Stimulated activated CD8-positive, alpha-beta memory T cell treated with anti-CD3 and anti-CD28 coated beads, Interleukin-15, amount 100 ng/mL, for 4 hours (primary cell): ENCODE results near the gene SAMD7.
A peak's percentile ranks its signal among the peaks of the same experiment; 100 is the strongest.

ENCODE experiments used
- DNase-seq, 2 donors: peaks; one replicate each; pipeline ENCODE4 v3.0.0-alpha.2; 2020; ENCODE audit warnings: low read depth in 2 of 2

The SAMD7 gene

DNA sequence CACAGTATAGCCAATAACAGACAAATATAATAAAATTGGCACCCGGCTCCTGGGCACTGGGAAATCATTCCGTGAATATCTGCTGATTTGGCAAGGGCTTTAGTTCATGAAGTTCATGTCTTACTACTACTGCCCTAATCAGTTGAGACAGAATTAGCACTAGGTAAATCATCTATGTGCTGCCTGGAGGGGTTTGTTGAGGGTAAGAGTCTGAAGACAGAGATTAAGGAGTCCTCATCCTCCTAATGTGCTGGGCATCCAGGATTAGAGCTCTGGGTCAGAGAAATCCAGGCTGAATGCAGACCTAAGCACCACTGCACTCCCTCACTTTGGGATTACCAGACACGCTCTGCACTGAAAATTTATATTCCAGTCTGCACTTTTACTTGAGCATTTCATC is 2.0 kb downstream of the SAMD7 start:
- DNase-seq: no peak

DNA sequence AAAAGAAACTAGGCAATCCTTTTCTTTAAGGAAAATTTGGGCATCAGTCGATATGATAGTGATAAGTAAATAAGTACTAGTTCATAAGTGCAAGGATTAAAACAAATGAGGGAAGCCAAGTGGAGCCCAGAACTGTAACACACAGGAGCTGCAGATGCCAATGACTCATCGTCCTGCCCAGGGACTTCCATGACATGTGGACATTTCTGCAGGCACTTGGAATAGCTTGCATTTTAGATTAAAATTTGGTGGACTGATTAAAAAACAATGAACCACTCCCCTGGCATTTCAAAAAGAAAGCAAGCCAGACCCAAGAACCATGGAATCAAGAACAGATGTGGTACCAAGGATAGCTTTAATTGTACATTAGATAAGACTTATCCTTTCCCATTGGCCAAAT is 2.9 kb downstream of the SAMD7 start:
- no peak for DNase-seq

DNA sequence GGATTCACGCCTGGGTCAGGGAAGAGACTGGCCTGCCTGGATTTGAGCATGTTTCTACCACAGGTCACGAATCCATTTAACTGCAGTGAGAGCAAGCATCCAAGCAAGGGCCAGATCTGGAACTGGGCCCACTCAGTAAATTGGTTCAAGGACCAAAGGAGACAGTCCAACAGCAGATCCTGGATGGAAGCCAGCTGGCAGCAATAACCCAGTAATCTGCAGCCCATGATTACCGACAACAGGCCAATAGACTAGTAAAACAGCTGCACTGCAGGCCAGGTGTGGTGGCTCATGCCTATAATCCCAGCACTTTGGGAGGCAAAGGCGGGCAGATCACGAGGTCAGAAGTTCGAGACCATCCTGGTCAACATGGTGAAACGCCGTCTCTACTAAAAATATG is 11.8 kb downstream of the SAMD7 start:
- no peak for DNase-seq

DNA sequence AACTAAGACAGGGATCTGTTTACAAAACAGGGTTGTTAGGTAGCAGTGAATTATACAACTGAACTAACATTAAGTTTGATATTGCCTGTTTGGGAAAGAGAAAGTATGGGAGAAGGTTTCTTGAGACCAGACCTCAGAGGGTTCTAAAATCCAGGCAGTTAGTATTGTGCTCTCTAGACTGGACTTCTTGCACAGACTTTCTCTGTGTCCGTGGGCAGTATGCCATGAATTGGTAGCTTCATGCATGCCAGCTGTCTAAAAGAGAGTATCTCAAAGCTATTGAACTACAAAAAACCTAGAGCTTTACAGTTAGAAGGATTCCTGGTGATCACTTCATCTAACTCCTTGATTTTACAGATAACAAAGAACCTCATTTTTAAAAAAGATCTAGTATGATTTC is 12.5 kb downstream of the SAMD7 start:
- no peak for DNase-seq

DNA sequence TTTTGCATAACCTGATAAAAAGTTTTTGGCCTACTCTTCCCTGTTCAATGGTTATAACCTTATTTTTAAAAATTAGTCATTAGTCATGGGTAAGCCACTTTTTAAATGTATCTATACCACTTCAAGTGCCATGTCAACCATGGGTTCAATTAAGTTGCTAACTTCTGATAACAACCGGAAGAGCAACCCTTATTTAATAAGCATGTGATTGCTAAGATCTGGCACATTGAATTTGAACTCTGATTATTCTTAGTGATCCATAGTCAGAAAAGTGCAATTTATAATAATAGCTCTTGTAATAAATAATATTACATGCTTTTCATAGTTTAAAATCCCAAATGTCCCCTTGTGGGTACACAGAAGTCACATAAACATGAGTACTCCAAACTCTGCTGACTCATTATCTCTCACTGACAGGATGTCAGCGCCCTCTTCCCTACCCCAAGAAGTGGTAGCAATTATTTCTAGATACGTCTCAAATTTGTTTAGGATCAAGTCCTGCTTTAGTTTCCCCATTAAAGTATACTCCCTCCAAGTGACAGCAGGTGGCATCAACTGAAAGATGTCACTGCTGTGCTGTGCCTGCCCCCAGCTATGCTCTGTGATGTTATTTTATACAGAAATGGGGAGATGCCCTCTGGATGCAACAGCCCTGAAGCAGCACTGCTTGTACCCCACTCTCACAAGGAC is 18.6 kb downstream of the SAMD7 start:
- no peak for DNase-seq

DNA sequence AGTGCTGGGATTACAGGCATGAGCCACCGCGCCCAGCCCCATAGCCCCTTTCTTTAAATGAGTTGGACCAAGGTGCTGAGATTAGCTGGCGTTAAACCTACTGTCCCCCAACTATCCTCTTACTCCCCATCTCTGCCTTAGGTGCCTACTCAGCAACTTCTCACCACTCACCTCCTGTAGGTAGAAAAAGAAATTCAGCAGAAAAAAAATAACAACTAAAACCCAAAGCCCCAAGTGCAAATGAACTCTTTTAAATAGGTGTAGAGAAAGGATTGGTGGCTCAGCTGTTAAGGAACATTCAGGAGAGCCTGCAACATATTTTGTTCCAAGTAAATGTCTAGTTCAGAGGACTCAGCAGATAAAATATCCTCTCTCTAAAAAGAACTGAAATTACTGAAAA is 19.5 kb downstream of the SAMD7 start:
- no peak for DNase-seq

DNA sequence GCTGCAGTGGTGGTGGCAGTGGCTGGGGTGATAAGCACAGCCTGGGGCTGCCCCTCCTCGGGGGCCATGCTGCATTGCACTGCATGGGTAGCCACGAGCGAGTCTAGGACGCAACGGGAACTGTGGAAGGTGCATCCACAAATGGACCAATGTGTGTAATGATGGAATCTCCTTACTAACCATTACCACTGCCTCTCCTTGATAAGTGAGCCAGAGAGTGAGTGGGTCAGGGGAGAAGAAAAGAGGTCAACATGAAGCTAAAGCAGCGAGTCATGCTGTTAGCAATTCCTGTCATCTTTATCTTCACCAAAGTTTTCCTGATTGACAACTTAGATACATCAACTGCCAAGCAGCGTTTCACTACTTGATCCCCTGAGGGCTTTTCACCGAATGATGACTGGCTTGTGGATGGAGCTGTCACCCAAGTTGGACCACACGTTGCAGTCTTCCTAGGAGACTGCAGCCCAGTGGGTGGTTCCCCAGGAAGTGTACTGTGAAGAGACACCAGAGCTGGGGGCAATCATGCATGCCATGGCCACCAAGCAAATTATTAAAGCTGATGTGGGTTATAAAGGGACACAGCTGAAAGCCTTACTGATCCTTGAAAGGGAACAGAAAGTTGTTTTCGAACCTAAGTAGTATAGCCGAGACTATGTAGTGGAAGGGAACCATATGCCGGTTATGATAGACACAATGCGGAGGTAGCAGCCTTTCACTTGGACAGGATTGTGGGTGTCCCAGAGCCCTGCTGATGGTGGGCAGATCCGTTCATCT is 20.6 kb downstream of the SAMD7 start:
- DNase-seq: no peak

DNA sequence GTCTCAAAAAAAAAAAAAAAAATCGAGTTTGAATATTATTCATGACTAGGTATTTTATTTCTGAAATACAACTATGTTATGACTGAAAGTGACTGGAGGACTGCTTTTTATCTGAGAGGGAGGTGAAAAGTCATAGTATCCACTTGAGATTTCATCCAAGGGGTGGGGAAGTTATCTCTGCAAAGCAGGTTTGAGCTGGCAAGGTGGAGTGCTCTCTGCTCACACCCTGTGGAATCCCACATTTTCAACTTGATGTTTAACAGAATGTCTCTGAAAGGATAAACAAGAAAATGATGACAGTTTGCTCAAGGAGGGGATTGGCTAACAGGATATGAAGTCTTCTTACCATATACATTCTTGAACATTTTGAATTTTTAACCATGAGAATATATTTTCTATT is 27.9 kb downstream of the SAMD7 start:
- DNase-seq: no peak

DNA sequence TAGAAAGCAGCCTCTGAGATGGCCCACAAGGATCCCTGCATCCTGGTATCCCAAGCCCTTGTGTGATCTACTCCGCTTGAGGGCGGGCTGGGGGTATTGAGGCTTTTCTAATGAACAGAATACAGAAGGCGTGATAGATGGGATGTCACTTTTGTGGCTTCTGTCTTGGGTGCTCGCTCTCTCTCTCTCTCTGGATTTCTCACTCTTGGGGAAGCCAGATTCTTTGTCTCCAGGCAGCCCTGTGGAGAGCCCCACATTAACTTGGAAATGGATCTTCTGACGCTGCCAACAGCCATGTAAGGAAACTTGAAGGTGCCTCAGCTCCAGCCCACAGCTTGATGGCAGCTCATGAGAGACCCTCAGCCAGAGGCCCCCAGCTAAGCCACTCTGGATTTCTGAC is 28.4 kb downstream of the SAMD7 start:
- no peak for DNase-seq

DNA sequence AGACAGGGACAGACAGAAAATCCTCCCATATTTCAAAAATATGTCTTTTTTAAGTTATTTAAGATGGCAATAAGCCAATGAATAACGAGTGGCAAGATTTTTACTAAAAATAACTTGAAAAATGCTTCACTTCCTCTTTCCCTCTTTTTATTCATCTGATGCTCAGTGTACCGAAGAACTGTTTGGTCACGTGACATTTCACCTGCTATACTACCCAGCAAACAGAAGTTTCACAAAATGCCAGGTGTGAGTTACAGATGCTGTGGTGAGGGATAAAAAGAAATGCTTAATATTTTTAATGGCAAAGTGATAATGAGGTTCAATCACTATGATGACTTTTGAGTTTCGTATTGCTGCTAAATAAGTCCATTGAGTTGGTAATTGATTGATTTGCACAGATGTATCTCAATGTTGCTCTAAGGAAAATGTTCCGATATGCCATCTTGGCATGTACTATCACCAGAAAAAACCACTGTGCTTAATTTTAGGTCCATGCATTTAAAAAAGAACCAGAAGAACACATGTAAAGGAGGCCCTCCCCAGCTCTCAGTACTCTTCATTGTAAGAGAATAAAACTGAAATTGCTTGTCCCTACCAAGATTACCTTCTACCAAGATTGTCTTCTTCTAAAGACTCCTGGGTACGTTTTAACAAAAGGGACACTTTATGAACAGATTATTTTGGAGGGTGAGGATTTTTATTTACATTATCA is 29.3 kb downstream of the SAMD7 start:
- no peak for DNase-seq

DNA sequence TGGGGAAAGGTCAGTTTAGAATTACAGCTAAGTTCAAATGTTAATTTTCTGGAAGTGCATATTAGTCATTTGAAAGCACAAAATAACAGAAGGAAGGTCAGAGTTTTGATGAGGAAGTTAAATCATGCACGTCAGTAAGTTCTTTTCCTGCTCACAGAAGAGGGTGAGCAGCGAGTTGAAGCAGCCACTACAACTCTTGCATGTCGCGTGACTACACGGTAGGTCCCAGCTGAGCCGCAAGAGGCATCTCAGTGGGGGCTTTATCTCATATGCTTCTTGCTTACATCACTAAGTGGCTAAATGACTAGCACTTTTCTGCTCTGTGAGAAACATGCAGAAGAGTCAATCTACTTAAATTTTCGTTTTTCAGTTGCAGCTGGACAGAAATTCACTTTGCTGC is 33.9 kb downstream of the SAMD7 start:
- no peak for DNase-seq

DNA sequence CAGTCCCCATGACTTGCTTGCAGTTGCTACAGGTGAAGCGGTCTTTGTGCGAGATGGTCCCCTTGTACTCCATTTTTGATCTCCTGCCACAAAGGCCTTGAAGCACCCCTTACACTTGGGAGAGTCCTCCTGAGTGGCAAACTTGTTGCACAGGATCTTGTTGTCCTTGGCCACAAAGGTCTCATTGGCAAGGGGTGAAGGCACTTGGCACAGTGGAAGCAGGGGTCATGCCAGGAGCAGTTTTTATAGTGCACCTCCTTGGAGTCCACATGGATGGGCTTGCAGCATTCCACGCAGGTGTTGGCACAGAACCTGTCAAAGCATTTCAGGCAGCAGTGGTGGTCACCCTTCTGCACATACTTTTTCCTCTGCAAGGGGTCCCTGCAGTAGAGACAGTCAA is 35.0 kb downstream of the SAMD7 start:
- DNase-seq: no peak

DNA sequence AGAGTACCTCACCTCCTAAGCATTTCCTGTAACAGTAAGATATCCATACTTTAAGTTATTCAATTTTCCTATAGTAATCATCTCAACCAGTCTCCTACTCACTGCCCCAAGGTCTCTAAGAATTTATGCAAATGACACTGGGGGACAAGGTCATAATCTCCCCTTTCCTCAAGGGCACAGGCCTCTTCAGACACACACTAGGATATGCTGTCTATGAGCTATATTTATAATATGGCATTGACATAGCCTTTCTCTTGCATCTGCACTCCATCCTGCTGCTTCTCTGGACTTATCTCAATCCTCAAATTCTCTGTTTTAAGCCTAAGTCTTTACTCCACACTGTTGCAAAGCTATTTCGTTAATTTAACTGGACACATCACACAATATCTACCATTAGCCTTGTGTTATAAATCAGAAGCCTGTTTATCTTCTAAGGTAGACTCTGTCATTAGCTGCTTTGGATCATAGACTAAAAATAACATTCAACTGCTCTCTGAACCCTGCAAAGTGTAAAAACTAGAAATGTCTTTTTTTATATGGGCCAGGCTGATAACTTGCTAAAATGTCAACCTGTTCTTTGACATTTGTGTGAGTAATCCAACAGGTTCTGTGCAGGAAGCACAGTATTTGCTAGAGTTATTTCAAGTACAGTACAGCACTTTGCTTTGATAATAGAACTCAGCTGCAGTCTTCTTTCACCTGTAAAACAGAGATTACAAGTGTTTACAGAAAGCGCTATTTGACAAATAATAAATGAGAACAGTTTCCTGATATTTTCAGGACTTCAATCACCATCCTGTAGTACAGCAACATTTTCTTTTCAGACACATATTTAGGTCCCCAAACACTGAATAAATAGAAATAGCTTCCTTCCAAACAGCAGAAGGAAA is 37.4 kb downstream of the SAMD7 start:
- DNase-seq: no peak

DNA sequence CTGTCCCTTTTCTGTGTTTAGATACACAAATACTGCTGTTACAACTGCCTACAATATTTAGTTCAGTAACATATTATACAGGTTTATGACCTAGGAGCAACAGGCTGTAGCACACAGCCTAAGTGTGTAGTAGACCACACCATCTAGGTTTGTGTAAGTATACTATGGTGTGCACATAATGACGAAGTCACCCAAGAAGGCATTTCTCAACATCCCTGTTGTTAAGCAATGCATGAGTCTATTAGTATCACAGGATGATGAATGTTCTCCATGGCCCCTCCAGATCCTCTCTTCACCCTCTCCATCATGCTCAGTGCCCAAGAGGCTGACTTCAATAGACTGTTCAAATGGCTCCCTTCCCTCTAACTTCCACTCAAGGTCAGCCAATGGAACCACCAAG is 40.7 kb downstream of the SAMD7 start:
- DNase-seq: no peak

DNA sequence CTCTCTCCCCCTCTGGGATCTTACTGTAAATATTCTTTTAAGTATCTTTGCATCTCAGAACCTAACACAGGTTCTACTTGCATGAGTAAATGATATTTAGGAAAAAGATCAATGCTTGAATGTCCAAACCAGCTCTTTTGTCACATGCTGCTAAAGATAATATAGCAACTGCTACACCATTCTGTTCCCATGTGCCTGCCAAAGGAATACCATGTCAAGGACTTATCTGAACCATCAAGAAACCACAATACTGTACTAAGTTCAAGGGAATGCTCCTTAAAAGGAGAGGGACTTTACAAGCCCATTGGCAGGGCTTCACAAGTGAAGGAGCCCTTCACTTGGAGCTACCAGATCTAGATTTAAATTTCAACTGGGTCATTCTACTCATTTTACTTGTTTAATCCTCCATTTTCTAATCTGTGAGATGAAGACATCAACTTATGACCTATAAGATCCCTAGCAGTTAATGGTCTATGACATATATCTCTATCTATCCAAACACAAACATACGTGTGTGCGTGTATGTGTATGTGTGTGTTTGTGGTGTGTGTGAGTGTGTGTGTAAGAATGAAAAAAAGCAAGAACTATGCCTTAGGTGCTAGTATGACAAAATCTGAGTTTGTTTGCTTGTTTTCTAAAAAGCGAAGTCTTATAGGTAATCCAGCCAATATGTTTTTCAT is 42.2 kb downstream of the SAMD7 start:
- no peak for DNase-seq

DNA sequence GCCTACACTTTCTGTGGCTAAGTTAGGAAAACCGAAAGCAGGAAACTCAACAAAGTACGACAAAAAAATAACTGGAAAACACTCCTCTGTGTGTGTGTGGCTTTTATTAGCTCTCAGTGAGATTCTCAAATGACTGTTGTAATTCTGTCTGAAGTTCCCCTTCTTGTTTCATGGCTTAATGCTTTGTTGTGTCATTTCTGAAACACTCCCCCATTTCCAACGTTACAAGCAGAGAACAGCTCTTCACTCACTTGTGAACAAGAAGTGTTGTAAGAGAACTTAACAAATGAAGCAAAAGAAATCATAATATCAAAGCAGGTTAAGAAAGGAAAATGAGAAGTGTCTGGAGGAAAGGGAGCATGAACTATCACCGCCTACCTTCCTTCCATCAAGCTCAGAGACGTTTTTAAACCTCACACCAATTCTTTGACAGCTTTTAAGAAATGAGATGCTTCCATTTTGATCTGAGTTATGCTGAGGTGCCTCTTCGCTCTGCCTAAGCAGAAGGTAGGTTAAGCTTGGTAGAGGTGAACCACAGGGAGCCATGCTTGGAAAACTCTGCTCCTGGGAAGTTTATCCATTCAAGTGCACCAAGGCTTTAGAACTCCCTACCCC is 42.9 kb downstream of the SAMD7 start:
- no peak for DNase-seq

DNA sequence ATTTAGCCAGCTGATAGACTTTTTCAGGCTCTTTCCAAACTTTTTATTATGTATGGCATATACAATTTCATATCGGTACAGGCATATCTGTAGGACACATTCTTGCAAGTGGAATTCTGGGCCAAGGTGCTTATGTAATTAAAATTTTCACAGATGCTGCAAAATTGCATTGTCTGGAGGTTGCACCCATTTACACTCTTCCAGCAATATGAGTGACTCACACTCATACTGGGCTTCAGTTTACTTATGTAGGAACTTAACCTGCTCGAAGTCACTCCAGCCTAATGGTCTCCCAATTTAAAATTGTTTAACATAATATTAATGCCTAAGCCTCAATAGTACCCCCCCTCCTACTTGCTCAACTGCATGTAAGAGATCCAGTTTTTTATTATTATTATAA is 44.0 kb downstream of the SAMD7 start:
- DNase-seq: no peak

DNA sequence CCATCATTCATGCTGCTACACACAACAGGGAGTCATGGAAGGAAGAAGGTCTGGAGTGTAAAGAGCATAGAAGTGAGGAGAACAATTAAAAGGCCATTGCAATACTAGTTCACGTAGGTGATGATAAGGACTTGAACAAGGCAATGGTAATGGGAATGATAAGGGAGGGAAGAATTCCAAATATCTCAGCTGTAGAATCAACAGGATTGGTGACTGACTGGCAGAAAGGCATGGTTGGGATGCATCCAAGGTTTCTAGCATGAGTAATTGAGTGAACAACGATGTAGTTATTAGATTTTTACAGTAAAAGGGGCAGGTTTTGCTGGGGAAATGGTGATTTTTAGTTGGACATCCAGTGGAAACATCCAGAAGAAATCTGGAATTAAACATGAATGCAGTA is 52.8 kb downstream of the SAMD7 start:
- no peak for DNase-seq

DNA sequence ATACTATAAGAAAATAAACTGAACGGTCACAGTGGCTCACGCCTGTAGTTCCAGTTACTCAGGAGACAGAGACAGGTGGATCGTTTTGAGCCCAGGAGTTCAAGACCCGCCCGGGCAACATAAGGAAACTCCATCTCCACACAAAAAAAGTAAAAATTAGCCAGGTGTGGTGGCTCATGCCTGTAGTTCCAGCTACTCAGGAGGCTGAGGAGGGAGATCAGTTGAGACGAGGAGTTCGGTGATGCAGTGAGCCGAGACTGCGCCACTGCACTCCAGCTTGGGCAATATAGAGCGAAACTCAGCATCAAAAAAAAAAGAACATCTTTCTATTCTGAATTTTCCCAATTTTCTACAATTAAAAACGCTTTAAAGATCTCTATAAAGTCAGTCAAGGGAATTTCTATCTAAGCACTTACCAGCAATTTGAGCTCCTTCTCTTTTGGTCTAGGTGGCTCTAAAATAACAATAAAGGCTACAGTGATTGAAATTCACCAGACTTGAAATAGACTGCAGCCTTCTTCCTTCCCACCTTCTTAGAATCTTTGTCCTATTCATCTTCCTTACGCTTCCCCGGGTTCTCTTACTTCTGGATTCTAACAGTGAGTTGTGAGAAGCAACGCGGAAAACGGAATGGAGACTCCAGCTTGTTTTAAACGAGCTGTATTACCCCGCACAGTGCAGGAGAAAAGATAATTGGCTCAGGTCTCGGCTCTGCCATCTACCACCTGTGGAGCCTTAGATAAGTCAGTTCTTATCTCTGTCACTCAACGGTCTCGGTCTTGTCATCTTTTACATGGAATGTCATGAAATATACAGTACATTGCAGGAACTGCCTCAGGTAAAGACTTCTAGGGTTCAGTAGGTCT is 54.4 kb downstream of the SAMD7 start:
- DNase-seq: no peak

DNA sequence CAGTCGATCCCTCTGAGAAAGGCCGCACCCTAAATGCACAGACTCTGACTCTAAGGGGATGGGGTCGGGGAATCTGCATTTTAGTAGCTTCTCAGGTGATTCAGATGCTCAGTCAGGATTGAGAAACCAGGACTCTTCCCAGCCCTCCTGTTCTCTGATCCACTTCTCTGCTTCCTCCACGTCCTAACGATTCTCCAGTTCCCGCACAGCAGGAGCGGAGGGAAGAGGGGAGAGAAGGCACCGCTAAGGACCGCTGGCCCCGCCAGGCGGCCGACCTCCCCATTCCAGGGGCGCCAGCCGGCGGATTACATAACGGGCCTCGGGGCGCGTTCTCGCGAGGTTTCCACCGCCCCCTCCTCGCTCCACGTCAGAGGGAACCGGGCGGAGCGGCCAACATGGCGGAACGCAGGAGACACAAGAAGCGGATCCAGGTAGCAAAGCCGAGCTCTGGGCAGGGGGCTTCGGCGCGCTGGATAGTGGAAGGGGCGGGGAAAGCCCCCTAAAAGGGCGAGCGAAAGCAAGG is 55.1 kb downstream of the SAMD7 start, which contains the start of gene SEC62:
Gene SEC62, plus strand, starts transcription at position 380 of the 523 bp plus-strand sequence. Its CDS starts 16 bp downstream, at position 396.
- peak; percentile 89 for DNase-seq
